Stimulated activated effector memory CD8-positive, alpha-beta T cell treated with anti-CD3 and anti-CD28 coated beads, Interleukin-12 subunit alpha, Interleukin-12 subunit beta, amount 100 ng/mL, for 72 hours (primary cell): Measurements from ENCODE around the gene CACNG4.

ENCODE experiments used
- ATAC-seq: fragments of 150-1000 bp; cut with Tn5 transposase; 2 replicates; pipeline ENCODE4 v1.10.0; 2021
- DNase-seq, 2 donors: peaks; one replicate each; pipeline ENCODE4 v3.0.0; 2021 to 2022; ENCODE audit warnings: low spot score in 2 of 2
- H3K27ac Mint-ChIP-seq: one replicate; pipeline ENCODE4 v1.8.0; 2022; ENCODE audit warnings: mild to moderate bottlenecking, mixed read lengths
- H3K36me3 Mint-ChIP-seq: one replicate; pipeline ENCODE4 v1.8.0; 2022; ENCODE audit warnings: mild to moderate bottlenecking, mixed read lengths
- H3K4me1 Mint-ChIP-seq: one replicate; pipeline ENCODE4 v1.8.0; 2022; ENCODE audit warnings: mixed read lengths
- H3K4me3 Mint-ChIP-seq: one replicate; pipeline ENCODE4 v1.8.0; 2022; ENCODE audit warnings: mild to moderate bottlenecking, mixed read lengths
- H3K9me3 Mint-ChIP-seq: one replicate; pipeline ENCODE4 v1.8.0; 2022; ENCODE audit warnings: mixed read lengths

Gene CACNG4

DNA sequence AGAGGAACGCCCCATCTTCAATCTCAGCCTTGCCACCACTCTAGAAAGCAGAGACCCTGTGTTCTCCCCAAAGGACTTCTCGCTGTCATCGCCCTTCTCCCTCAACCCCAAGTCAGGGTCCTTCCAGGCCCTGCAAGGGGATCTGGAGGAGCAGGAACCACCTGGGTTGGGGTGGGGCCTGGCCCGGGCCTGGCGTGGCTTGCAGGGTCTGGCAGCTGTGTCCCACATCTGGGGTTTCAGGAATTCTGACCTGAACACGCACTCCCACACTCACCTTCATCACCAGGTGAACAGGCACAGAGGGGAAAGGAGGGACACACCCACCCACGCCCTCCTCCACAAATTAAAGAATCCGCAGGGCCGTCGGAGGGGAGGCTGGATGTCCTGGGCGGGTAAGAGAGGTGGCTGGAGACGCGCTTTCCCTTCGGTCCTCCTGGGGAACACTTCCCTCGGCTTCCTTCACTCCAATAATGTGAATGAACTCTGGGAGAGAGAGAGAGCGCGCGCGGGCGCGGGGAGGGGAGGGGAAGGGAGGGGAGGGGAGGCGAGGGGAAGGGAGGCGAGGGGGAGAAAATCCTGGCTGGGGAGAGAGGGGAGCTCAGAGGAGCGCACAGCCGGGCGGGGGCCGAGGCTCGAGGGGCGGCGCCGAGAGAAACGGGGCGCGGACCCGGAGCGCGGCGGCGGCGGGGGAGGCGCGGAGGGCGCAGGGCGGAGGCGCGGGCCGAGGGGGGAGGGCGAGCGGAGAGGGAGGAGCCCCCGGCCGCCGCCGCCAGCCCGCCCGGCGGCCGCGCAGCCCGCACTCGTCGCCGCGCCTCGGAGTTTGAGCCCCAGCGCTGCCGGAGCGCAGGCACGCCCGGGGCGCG, at the start of gene CACNG4:
Gene CACNG4 (plus strand): TSS at position 799 of the 863 bp plus-strand sequence. CDS start 205 bp downstream, outside the sequence.
- ATAC-seq (no peak), DNase-seq (no peak)
- peaks cover 18% of the 10 kb centered on the region for H3K4me1 Mint-ChIP-seq
- no peak within 1 kb of the TSS for H3K27ac Mint-ChIP-seq
- H3K9me3 Mint-ChIP-seq = no peaks in the 10 kb centered on the region
- H3K36me3 Mint-ChIP-seq = no peaks in the 10 kb centered on the region
- peak within 1 kb of the TSS; percentile 67 for H3K4me3 Mint-ChIP-seq

DNA sequence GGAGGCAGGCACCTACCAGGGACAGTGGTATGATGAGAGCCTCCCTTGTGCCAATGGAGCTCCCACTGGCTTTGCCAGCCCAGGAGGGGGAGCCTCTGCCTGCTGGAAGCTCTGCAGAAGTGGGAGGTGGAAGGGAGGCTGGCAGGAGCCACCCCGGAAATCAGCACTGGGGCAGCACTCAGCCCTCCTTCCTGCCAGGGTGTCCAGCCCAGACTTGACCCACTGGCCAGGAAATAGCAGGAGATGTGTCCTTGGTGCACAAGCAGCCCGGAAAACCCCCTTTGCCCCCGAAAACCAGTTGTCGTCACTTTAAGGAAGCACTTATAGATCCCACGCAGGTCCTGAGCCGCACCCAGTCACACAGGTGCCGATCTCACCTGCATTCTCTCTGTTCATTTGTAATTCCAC, 49.3 kb upstream of the CACNG4 start:
- H3K27ac Mint-ChIP-seq = no peak overlapping the region
- no peaks in the 10 kb centered on the region for H3K9me3 Mint-ChIP-seq
- no peak overlapping the region for H3K4me3 Mint-ChIP-seq
- peaks cover 7% of the 10 kb centered on the region for H3K4me1 Mint-ChIP-seq
- ATAC-seq (no peak), DNase-seq (no peak)
- H3K36me3 Mint-ChIP-seq = no peaks in the 10 kb centered on the region

DNA sequence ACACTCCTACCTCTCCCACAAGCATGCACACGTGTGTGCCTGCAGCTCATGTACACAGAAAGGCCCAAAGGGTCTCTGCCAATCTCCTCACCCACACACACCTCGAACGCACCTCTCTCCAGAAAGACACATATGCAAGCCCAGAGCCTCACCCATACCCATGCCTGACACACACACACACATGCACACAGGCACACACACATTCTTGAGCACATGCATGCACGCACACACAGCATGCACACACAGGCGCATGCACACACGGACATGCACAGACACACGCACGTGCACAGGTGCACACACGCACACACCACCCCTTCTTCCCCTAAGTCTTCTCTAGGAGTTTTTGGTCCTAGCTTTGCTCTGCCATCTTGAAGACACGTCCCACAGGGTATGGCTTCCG, 48.7 kb upstream of the CACNG4 start:
- Mint-ChIP-seq H3K27ac (no peak overlapping the region), H3K36me3 (no peaks in the 10 kb centered on the region), H3K9me3 (no peaks in the 10 kb centered on the region), H3K4me1 (peaks cover 7% of the 10 kb centered on the region), H3K4me3 (no peak overlapping the region)
- no peak for DNase-seq
- no peak for ATAC-seq

DNA sequence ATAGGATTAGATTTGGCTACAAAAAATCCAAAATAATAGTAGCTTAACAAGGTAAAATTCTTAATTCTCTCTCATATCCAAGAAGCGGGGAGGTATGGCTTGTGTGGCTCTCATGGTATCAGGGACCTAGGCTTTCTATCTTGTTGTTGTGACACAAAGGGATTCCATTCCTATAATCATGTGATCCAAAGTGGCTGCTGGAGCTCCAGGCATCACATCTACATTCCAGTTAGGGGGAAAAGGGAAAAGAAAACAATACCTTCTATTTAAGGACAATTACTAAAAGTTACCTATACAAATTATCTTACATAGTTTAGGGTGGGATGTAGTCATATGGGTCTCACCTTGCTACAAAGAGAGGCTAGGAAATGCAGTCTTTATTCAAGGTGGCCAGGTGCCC, 47.6 kb upstream of the CACNG4 start:
- Mint-ChIP-seq H3K4me1 (peaks cover 7% of the 10 kb centered on the region), H3K36me3 (no peaks in the 10 kb centered on the region), H3K9me3 (no peaks in the 10 kb centered on the region), H3K27ac (no peak overlapping the region), H3K4me3 (no peak overlapping the region)
- ATAC-seq (no peak), DNase-seq (no peak)

- no peak for ATAC-seq
- Mint-ChIP-seq H3K4me3 (no peak overlapping the region), H3K4me1 (peaks cover 7% of the 10 kb centered on the region), H3K27ac (no peak overlapping the region), H3K9me3 (no peaks in the 10 kb centered on the region), H3K36me3 (no peaks in the 10 kb centered on the region)
- DNase-seq = no peak
These were observed 45.6 kb upstream of the CACNG4 start for GRCh38 chr17:66918896-66919295.

DNA sequence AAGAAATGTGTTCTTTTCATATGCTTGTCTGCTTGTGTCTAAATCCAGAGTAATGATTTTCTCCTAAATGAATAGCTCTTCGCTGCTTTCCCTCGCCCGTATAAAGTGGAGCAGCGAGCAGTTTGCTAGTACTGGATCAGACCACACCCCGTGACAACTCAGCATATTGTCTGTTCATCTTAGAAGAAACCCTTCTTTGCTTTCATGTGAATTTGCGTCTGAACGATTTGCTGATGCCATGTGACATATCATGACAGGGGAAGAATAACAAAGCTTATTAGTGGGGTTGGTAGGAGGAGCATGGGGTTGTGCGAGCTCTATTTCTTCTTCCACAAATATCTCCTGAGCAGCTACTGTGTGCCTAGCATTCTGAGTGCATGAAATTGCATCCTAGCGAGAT, 44.1 kb upstream of the CACNG4 start:
- Mint-ChIP-seq H3K9me3 (no peaks in the 10 kb centered on the region), H3K36me3 (no peaks in the 10 kb centered on the region), H3K4me1 (peaks cover 6% of the 10 kb centered on the region), H3K27ac (no peak overlapping the region), H3K4me3 (no peak overlapping the region)
- DNase-seq (no peak), ATAC-seq (no peak)

DNA sequence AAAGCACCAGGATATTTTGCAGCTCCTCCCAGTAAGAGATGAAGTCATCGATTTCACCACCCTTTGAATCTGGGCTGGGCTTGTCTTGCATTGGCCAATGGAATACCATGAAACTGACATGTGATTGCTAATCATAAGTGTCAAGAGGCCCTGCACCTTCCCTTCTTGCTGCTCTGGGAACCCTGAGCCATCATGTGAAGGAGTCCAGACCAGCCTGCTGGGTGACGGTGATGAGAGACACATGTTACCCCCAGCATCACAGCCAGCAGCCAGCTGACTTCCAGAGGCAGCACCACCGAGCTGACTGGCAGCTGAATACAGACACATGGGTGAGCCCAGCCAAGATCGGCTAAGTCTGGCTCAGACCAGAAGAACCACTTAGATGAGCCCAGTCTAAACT, 43.6 kb upstream of the CACNG4 start:
- no peaks in the 10 kb centered on the region for H3K9me3 Mint-ChIP-seq
- DNase-seq = no peak
- peak; percentile 36 for ATAC-seq
- H3K4me3 Mint-ChIP-seq = no peak overlapping the region
- H3K36me3 Mint-ChIP-seq = no peaks in the 10 kb centered on the region
- peaks cover 1% of the 10 kb centered on the region for H3K4me1 Mint-ChIP-seq
- no peak overlapping the region for H3K27ac Mint-ChIP-seq

DNA sequence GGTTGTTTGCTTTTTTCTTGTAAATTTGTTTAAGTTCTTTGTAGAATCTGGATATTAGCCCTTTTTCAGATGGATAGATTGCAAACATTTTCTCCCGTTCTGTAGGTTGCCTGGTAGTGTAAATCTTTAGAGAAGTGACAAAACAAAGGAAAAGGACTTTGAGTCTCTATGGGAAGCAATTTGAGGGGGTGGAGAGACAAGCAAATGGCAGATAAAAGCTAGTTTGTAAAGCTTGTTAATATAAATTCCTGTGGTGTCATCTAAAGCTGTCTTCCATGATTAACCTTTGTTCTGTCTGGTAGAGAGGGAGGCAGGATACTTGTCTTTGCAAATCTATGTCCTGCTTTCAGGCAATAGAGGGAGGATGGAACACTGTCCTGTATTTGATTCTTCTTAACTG, 40.6 kb upstream of the CACNG4 start:
- Mint-ChIP-seq H3K36me3 (no peaks in the 10 kb centered on the region), H3K9me3 (no peaks in the 10 kb centered on the region), H3K4me1 (no peaks in the 10 kb centered on the region), H3K4me3 (no peak overlapping the region), H3K27ac (no peak overlapping the region)
- DNase-seq = no peak
- ATAC-seq = no peak

DNA sequence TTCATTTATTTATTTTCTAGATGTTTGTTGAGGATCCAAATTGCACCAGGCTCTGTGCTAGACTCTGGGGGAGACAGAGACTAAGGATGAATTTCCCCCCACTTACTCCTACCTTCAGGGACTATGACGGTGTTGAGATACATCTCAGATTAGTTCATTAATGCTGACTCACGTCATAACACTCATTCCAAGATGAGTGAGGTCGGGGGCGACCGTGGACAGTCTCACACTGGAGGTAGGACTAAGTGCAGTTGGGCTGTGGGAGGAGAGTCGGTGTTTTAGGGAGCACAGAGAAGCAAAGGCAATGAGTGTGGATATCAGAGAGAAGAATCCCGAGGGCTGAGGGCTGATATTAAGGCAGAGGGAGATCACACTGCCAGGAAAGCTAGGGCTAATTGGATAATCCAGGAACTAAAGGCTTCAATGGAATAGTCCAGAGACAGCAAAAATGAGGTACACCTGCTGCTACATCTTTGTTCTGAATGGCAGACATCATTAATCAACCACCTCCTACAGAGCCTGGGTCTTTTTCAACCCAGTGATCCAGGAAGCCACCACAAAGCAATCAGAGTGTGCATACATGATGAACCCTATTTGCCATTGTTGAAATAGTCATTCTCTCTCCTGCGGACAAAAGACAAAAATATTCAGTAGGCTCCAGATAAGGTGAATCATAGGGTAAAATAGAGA, 38.6 kb upstream of the CACNG4 start:
- no peaks in the 10 kb centered on the region for H3K9me3 Mint-ChIP-seq
- no peaks in the 10 kb centered on the region for H3K4me1 Mint-ChIP-seq
- DNase-seq (no peak), ATAC-seq (peak; percentile 32)
- H3K27ac Mint-ChIP-seq = no peak overlapping the region
- no peak overlapping the region for H3K4me3 Mint-ChIP-seq
- H3K36me3 Mint-ChIP-seq = no peaks in the 10 kb centered on the region

DNA sequence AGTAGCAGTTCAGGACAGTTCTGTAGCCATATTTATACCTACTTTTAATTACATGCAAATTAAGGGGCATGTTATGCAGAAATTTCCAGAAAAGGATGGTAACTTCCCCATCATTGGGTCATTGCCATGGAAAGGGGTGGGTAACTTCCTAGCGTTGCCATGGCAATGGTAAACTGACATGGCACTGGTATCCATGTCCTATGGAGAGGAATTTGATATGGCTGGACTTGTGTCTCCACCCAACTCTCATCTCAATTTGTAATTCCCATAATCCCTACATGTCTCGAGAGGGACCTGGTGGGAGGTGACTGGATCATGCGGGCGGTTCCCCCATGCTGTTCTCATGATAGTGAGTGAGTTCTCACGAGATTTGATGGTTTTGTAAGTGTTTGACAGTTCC, 35.6 kb upstream of the CACNG4 start:
- H3K4me1 Mint-ChIP-seq = no peaks in the 10 kb centered on the region
- no peak overlapping the region for H3K4me3 Mint-ChIP-seq
- no peaks in the 10 kb centered on the region for H3K9me3 Mint-ChIP-seq
- H3K27ac Mint-ChIP-seq = no peak overlapping the region
- ATAC-seq (no peak), DNase-seq (no peak)
- H3K36me3 Mint-ChIP-seq = no peaks in the 10 kb centered on the region

- ATAC-seq (no peak), DNase-seq (no peak)
- H3K4me3 Mint-ChIP-seq = no peak overlapping the region
These were observed 34.9 kb upstream of the CACNG4 start for GRCh38 chr17:66929591-66929990.

DNA sequence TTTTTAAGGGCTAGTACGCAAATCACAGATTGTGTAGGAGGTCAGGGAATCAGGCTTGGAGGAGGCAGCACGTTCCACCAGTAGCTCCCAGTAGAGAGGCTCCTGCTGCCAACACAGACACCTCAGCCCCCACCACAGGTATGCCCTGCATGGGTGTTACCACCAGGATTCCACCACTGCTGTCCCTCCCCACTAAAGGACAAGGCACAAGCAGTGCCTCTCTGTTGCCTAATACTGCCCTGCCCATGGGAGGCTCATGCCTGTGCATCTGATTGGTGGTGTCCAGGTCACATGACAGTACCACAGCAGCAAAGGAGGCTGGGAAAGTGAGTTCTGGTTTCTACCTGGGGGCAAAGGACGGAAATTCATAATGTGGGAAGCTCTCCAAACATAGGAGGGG, 33.6 kb upstream of the CACNG4 start:
- H3K27ac Mint-ChIP-seq = no peak overlapping the region
- DNase-seq (no peak), ATAC-seq (no peak)
- H3K4me3 Mint-ChIP-seq = no peak overlapping the region
- H3K36me3 Mint-ChIP-seq = no peaks in the 10 kb centered on the region
- no peaks in the 10 kb centered on the region for H3K9me3 Mint-ChIP-seq
- no peaks in the 10 kb centered on the region for H3K4me1 Mint-ChIP-seq

More at GRCh38 chr17:66929591-66929990, 34.9 kb upstream of the CACNG4 start:
- Mint-ChIP-seq H3K9me3 (no peaks in the 10 kb centered on the region), H3K36me3 (no peaks in the 10 kb centered on the region), H3K4me1 (no peaks in the 10 kb centered on the region), H3K27ac (no peak overlapping the region)

DNA sequence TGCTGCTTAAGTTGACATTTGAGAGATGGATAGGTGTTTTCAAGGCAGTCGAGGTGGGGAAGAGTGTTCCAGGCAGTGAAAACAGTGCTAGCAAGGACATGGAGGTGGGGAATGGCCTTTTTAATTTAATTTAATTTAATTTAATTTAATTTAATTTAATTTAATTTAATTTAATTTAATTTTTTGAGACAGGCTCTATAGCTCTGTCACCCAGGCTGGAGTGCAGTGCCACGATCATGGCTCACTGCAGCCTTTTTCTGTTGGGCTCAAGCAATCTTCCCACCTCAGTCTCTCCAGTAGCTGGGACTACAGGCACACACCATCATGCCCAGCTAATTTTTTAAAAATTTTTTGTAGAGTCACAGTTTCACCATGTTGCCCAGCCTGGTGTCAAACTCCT, 32.2 kb upstream of the CACNG4 start:
- Mint-ChIP-seq H3K4me1 (no peaks in the 10 kb centered on the region), H3K36me3 (no peaks in the 10 kb centered on the region), H3K9me3 (no peaks in the 10 kb centered on the region), H3K4me3 (no peak overlapping the region), H3K27ac (no peak overlapping the region)
- ATAC-seq = no peak
- no peak for DNase-seq

DNA sequence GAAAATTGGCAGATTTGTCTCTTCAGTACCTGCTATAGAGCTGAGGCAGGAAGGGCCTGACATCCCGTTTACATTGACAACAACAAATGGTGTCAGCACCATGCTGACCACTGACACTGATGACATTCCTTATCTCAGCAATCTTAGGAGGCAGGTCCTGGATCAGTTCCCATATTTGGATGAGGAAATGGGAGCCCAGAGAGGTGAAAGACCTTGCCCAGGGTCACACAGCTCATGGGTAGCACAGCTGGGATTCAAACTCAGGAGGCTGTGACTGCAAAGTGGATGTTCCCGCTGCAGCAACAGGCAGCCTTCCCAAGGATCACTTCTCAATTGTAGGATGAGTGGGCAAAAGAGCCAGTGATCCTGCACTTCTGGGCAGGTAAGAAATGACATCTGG, 30.5 kb upstream of the CACNG4 start:
- Mint-ChIP-seq H3K9me3 (peaks cover 6% of the 10 kb centered on the region), H3K27ac (no peak overlapping the region), H3K36me3 (no peaks in the 10 kb centered on the region), H3K4me3 (no peak overlapping the region), H3K4me1 (no peaks in the 10 kb centered on the region)
- ATAC-seq (no peak), DNase-seq (no peak)

DNA sequence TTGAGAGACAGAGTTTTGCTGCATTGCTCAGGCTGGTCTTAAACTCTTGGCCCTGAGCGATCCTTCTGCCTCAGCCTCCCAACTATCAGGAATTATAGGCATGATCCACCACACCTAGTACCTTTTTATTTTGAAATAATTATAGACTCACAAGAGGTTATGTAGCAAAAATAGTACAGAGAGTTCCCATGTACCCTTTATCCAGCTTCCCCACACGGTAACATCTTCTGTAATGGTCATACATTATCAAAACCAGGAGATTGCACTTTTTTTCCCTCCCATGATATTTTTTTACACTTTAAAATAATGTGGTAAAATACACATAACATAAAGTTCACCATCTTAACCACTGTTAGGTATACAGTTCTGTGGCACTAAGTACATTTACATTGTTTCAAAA, 28.8 kb upstream of the CACNG4 start:
- ATAC-seq = no peak
- no peak overlapping the region for H3K4me3 Mint-ChIP-seq
- H3K9me3 Mint-ChIP-seq = peaks cover 6% of the 10 kb centered on the region
- no peak overlapping the region for H3K27ac Mint-ChIP-seq
- no peaks in the 10 kb centered on the region for H3K36me3 Mint-ChIP-seq
- H3K4me1 Mint-ChIP-seq = no peaks in the 10 kb centered on the region
- no peak for DNase-seq

DNA sequence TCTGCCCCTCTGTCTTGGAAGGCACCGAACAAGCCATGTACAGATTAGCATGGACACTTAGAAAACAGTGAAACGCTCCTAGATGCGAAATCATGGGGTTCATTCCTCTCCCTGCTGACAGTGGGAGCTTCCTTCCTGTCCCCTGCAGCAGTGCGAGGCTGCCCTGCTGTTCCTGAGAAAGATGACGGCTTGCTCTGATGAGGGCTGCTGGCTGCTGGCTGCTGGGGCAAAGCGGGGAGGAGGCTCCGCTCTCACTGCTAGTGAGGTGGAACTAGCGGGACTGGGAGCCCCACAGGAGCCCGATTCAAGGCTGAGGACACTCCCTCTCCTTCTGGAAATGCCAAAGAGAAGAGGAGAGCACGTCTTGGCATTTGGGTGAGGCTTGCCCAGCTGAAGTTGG, 25.9 kb upstream of the CACNG4 start:
- DNase-seq (no peak), ATAC-seq (no peak)
- Mint-ChIP-seq H3K4me3 (no peak overlapping the region), H3K9me3 (peaks cover 6% of the 10 kb centered on the region), H3K27ac (no peak overlapping the region), H3K36me3 (no peaks in the 10 kb centered on the region), H3K4me1 (no peaks in the 10 kb centered on the region)
